ENCODE results near the gene HAPLN1. TPM values are rescaled to one million over a fixed set of nuclear protein-coding genes. Genes with fewer than 3 reads are reported as not detected.

The HAPLN1 gene
- total RNA-seq, 2 donors from 2014 or later: 2.0 to 14.1 TPM

GRCh38 chr5:83608122-83608521, 112.5 kb downstream of the HAPLN1 start:
- Histone ChIP-seq H3K9me3 (no peaks in the 10 kb centered on the region), H3K36me3 (no peaks in the 10 kb centered on the region), H3K27me3 (replicated peaks; ENCODE audit: insufficient read depth) (no peaks in the 10 kb centered on the region), H3K4me1 (ENCODE audit: control insufficient read depth in 1 of 2, low read depth in 2 of 2) (no peaks in the 10 kb centered on the region), H3K27ac (no peak overlapping the region), H3K4me3 (no peak overlapping the region)
- TF ChIP-seq, protein P1, sequence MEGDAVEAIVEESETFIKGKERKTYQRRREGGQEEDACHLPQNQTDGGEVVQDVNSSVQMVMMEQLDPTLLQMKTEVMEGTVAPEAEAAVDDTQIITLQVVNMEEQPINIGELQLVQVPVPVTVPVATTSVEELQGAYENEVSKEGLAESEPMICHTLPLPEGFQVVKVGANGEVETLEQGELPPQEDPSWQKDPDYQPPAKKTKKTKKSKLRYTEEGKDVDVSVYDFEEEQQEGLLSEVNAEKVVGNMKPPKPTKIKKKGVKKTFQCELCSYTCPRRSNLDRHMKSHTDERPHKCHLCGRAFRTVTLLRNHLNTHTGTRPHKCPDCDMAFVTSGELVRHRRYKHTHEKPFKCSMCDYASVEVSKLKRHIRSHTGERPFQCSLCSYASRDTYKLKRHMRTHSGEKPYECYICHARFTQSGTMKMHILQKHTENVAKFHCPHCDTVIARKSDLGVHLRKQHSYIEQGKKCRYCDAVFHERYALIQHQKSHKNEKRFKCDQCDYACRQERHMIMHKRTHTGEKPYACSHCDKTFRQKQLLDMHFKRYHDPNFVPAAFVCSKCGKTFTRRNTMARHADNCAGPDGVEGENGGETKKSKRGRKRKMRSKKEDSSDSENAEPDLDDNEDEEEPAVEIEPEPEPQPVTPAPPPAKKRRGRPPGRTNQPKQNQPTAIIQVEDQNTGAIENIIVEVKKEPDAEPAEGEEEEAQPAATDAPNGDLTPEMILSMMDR (IDR thresholded peaks at IDR 0.05): peak; percentile 60
- DNase-seq (ENCODE audit: low spot score) (no peak), ATAC-seq (ENCODE audit: insufficient number of reproducible peaks, low FRiP score, low read depth) (peak; percentile 82)

GRCh38 chr5:83595217-83595616, 125.4 kb downstream of the HAPLN1 start:
- ATAC-seq (ENCODE audit: insufficient number of reproducible peaks, low FRiP score, low read depth) (no peak), DNase-seq (ENCODE audit: low spot score) (no peak)
- H3K9me3 ChIP-seq: no peaks in the 10 kb centered on the region
- no peaks in the 10 kb centered on the region for H3K36me3 ChIP-seq
- TF ChIP-seq, protein P1 (IDR thresholded peaks at IDR 0.05): no peak
- peaks cover 0 to 13% of the 10 kb centered on the region in 2 donors for H3K4me1 ChIP-seq (ENCODE audit: control insufficient read depth in 1 of 2, low read depth in 2 of 2)
- no peak overlapping the region for H3K27ac ChIP-seq
- no peaks in the 10 kb centered on the region for H3K27me3 ChIP-seq (replicated peaks; ENCODE audit: insufficient read depth)
- H3K4me3 ChIP-seq: no peak overlapping the region

DNA sequence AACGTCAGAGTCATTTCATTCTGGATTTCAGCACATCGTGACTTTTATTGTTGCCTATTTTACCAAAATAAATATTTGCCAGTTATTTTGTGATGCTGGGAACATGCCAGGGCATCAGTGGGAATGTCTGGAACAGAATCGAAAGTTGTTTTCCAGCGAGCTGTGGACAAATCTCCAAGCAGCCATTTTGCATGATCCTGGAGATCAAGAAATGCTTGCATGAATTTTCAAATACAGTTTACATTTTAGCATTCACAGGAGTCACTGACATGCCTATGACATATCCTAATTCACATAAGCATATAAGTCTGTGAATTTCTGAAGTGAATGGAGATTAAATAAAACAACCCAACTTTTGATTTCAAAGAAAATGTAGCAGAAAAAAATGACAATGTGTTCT, 129.7 kb downstream of the HAPLN1 start:
- Histone ChIP-seq H3K27me3 (replicated peaks; ENCODE audit: insufficient read depth) (no peaks in the 10 kb centered on the region), H3K4me3 (peak overlapping the region; percentile 55), H3K9me3 (no peaks in the 10 kb centered on the region), H3K4me1 (ENCODE audit: control insufficient read depth in 1 of 2, low read depth in 2 of 2) (peaks cover 0 to 37% of the 10 kb centered on the region in 2 donors), H3K36me3 (no peaks in the 10 kb centered on the region), H3K27ac (peak overlapping the region in 1 of 2 donors; percentile 4)
- TF ChIP-seq, protein P1 (IDR thresholded peaks at IDR 0.05): no peak
- DNase-seq (ENCODE audit: low spot score) (no peak), ATAC-seq (ENCODE audit: insufficient number of reproducible peaks, low FRiP score, low read depth) (no peak)

DNA sequence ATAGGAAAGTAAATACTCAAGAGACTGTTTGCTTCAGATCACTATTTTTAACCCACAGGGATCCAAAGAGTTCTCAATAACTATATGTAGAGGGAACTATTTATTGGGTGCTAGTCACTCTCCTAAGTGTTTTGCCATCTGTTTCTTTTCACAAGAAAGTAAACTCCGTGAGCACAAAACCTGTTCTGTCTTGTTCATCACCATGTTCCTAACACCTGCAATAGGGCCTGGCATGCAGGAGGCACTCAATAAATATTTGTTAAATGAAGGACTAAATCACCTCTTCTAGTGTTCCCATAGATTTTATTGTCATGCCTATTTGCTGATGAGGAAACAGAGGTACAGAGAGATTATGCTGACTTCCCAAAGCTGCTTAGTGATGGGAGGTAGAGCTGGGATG, 130.9 kb downstream of the HAPLN1 start:
- H3K27ac ChIP-seq: no peak overlapping the region

More for the DNA sequence above, 130.9 kb downstream of the HAPLN1 start:
- no peaks in the 10 kb centered on the region for H3K36me3 ChIP-seq
- no peak overlapping the region for H3K4me3 ChIP-seq
- no peaks in the 10 kb centered on the region for H3K27me3 ChIP-seq (replicated peaks; ENCODE audit: insufficient read depth)
- H3K4me1 ChIP-seq (ENCODE audit: control insufficient read depth in 1 of 2, low read depth in 2 of 2): peaks cover 0 to 45% of the 10 kb centered on the region in 2 donors
- no peak for ATAC-seq (ENCODE audit: insufficient number of reproducible peaks, low FRiP score, low read depth)
- DNase-seq (ENCODE audit: low spot score): no peak
- TF ChIP-seq, protein P1 (IDR thresholded peaks at IDR 0.05): no peak
- no peaks in the 10 kb centered on the region for H3K9me3 ChIP-seq

Other genes starting within 250 kb of the HAPLN1 start
- 1,000 to 10,000 TPM in 1 of 2 donors, 100 to 1,000 TPM in 1; 870 to 1,101 TPM for gene VCAN, start 249.1 kb downstream of the HAPLN1 start, total RNA-seq